Fibroblast of skin of left quadriceps (primary cell): ENCODE data around the gene ST8SIA2.

Source experiments
- DNase-seq, 2 experiments: peaks; one replicate each; pipeline ENCODE4 v3.0.0-alpha.2; 2013; ENCODE audit warnings: low read depth in 2 of 2

ST8SIA2 gene

DNA sequence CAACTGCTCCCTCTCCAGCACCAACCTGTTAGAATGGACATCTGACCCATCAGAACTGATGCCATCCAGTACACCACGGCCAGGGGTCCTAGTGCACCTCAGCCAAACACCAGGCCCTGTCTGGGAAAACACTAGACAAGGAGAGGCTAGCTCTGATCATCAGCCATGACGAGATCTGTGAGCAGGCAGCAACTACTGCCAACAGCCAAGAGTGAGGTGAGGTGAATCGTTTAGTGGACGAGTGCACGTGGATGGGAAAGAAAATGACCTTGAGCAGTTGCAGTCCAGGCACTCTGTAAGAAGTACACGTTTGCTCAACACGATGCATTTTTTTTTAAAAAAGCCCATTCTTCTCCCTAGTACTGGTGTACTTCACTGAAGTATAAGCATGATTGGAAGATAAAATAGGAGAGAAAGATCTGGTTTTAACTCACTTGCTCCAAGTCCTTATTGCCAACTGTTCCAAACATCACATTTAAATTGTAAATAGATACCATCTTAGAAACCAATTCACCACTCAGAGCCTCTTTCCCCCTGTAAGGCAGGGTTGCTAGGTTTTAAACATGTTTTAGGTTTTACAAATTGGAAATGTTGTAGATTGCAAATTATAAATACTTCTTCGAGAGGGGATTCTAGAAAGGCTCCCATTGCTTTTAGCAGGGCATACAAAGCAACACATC, 5.7 kb downstream of the ST8SIA2 start:
- DNase-seq: no peak

DNA sequence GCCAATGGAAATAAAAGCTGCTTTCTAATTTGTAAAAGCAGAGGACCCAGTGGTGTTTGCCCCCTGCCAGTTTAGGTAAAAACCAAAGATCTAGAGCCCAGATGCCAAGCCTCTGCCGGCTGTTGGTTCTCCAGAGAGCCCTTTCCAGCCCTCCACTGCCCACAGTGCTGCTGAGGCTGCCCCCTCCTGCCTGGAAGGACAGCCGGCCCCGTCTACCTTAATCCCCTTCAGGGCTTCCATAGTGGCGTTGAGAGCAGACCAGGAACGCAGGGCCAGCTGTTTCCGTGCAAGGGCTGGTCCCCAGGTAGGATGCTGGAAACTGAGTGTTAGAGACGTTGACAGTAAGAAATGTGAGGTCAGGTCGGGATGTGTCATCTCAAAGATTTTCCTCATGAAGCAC, 6.9 kb downstream of the ST8SIA2 start:
- no peak for DNase-seq

DNA sequence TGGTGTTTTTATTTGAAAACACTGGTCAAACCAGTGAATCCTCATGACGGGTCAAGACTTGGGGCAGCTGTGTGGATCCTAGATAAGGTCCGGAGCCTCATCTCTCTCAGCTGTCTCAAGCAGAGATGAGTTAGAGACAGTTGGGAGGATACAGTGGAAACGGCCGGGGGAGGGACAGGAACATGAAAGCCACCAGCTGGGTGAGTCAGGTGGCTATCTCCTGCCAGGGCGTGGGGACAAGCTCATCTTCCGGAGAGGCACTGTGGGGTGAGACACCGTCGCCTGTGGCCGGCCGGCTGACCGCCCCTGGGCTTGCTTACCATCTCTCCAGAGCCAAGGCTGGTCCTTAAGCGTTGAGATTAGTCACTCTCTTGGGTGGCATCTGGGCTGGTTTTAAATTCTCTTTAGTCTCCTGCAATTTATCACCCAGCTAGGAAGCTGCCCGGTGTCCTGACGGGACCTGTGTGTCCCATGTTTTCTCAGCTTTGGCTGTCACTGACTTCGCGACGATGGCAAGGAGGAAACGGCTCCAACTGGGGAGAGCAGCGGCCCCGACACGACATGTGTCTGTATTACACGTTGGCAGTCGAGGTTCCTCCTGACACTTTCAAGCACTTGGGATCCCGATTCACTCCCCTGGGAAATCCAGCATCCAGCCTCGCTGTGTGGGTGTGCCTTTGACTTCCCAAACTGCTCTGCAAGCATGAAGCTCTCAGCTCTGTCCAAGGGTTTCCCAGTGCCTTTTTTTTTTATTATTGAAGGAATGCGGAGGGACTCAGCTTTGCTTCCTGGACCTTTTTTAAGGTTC, 7.5 kb downstream of the ST8SIA2 start:
- DNase-seq: no peak

DNA sequence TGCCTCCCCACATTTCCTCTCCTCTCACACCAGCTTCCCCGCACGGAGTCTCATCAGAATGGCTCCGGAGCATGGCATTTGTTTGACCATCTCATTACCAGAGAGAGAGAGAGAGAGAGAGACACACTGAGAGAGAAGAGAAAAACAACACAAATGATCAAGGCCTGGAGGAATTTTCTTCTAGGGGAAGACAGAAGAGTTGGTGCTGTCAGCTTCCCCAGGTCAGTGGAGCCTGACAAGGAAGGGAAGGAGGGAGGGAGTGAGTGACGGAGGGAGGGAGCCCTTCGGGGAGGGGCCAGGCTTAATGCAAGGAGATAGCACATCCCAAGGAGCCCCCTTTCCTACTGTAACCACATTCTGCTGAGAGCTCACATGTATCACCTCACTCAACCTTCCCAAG, 9.1 kb downstream of the ST8SIA2 start:
- DNase-seq: no peak

DNA sequence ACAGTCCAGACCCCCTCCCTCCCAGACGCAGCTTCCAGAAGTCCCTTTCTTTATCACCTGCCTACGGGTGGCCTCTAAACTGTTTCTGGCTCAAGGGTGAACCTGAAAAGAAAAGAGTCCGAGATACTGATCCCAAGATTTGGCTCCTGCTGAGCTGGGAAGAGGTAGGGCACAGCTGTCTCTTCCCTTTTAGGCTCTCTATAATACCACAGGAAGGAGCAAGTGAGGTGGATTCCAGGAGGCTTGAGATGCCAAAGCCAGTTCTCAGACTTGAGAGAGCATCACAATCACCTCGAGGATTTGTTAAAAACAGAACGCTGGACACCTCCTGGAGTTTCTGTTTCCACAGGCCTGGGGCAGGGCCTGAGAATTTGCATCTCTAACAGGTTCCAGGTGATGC, 12.3 kb downstream of the ST8SIA2 start:
- DNase-seq: no peak

DNA sequence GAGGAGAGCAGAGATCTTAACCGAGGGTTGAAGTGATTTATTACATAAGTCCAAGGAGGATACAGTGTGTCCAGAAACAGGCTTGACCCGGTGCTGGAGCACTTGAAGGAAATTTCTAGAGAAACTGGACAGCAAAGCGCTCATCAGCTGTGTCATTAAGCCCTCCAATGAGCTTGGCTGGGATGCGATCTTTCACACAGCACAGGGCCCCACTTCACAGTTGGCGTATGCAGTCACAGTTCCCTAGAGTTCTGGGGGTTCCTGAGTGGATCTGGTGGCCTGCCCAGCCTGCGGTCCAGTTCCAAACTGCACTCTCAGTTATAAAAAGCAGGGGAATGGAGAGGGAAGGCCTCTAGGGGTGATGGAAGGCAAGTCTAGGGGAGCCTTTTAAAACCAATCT, 13.6 kb downstream of the ST8SIA2 start:
- no peak for DNase-seq

DNA sequence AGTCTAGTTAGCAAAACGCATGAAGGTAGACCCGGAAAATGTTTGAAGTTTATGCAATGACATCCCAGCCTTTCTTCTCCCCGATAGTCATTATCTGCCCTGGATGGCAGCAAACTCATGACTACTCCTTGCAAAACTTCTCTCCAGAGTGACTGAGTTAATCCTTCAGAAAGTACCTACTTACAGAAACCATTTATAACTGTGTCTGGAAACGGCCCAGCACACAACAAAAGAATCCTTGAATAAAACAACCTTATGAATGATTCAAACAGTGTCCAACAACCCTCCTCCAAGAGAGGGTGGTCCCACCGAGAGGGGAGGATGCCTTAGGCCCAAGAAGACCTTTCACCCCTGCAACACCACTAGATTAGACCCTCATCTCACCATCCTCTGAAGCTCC, 14.2 kb downstream of the ST8SIA2 start:
- DNase-seq: no peak

DNA sequence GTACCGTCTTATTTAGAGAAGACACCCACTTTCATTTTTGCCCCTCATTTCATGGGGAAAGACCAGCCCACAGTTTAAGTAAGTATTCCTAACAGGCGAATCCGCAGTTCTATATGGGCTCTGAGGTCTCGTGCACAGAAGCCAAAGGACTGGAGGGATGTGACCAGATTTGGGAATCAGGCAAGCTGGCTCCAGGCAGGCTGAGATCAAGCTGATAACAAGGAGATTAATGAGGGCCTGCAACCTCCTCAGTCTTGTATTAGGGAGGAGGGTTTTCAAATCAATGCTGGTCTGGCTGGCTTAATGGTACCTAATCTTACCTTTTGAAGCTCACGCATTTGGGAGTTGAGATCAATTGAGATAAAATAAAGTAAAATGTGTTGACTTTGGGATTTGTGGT, 15.3 kb downstream of the ST8SIA2 start:
- no peak for DNase-seq

DNA sequence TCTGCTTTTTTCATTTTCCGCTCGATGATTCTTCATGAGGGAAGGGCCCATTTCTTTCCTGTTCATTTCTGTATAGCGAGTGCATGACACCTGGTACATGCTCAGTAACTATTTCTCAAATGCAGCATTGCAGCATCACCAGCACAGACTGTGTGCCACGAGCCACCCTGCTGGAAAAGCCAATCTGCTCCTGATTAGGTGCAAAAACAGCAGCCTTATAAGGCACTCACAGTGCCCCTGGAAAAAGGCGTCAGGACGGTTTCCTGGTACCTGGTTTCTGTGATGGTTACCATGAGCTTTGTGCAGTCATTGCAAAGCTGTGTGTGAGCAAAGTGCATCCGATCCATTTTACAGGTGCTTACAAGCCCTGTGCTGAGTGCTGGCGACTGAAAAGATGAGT, 15.8 kb downstream of the ST8SIA2 start:
- DNase-seq: no peak

DNA sequence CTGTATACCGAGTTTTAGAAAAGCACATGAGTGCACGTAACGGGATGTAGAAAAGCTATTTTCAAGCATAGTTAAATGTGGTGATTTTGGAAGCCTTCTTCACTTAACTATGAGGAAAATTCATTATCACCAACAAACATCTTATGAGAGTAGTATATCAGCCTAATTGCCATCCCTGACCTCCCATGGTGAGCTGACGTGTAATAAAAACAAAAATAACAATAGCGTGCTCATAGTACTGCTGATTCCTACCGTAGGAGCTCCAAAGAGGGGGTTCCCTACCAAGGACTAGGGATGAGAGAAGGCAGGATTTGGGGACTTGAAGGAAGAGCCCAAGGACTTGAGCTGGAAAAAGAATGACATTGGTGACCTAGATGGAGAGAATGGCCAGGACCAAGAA, 16.9 kb downstream of the ST8SIA2 start:
- no peak for DNase-seq

DNA sequence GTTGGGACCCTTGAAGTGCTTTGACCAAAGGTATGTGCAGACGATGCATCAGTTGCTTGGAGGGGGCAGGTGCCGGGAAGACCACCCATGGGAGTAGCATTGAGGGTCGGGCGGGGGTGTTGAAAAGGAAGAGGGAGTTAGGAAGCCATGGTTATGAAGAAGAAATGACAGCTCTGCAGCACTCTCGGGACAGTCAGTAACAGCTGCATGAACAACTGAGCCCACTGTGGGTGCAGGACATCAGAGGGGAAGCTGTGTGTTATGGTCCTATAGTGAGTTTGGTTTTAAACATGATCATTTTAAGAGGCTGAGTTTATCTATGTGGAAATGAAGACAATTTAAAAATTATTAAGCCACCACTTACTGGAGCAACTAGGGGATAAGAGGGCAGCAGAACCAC, 17.6 kb downstream of the ST8SIA2 start:
- DNase-seq: no peak

DNA sequence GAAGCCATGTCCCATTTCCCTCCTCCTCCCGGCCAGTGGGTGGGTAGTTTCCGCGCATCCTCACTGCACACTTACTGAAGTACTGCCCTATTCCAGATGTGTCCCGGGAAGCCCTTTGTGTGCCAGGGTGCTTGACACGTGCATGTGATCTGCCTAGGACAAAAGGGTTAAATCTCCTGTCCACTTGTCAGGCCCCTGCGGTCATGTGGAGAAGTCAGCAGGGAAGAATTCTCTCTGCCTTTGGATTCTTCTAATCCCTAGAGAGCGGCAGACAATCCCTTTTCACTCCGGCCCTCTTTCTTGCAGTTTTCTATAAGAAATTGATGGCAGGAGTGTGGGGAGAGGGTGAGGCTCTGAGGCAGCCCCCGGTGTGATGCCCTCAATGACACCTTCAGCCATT, 19.8 kb downstream of the ST8SIA2 start:
- DNase-seq: no peak

DNA sequence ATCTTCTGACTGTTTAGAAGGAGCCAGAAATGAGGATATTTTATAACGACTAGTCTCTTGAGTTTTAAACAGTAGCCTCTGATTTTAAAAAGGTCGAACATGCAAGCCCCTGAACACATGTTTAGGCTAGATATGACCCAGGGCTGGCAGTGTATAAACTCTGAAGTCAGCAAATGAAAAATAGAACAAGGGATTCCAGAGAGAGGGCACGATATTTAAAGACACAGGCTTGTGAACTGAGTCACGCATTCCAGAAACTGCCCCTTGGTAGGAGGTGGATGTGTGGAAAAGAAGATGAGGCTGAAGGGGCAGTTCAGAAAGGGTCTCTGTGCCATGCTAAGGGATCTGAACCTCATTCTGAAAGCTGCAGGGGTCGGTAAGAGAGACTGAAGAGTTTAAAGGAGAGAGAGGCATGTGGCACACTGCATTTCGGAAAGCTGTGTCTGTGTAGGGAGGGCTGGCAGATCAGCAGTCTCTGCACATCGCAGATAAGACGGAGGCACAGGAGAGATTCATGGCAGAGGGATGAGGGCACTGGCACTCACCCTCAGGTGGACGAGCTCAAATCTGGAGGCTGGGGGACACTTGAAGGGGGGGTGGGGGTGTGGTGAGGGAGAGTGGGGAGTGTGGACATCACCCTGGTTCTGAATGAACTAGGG, 22.1 kb downstream of the ST8SIA2 start:
- no peak for DNase-seq

DNA sequence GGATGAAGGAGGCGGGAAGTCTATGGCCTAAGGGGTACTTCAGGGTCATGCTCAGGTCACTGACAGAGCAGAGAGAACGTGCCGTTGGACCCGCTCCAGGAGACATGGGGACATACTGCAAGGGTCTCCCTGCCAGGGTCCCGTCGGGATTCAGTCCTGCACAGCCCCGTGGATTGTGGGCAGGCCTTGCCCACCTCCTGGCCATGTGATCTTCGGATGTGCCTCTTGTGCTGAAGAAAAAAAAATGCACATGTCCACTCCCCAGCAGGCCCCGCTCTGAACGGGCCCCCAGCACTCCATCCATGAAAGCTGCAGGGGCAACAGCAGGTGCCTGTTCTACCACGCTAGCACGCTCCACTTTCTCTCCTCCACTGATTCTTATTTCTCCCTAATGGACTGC, 22.9 kb downstream of the ST8SIA2 start:
- no peak for DNase-seq

DNA sequence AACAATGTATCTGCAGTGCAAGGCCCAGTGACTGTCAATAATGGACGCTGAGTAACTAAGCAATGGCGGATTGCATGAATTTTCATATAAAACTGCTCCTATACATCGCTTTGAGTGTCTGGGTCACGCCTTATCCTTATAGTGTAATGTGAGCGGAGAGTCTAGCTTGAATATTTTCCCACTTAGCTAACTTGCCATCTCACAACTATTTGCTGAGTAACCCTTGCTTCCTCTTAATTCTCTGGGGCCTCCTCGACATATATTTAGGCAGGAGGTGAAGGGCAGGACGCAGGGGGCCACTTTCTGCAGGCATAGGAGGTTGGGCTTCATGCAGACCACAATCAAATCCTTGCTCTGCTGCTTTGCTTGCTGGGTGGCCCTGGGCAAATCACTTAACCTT, 24.0 kb downstream of the ST8SIA2 start:
- DNase-seq: no peak

DNA sequence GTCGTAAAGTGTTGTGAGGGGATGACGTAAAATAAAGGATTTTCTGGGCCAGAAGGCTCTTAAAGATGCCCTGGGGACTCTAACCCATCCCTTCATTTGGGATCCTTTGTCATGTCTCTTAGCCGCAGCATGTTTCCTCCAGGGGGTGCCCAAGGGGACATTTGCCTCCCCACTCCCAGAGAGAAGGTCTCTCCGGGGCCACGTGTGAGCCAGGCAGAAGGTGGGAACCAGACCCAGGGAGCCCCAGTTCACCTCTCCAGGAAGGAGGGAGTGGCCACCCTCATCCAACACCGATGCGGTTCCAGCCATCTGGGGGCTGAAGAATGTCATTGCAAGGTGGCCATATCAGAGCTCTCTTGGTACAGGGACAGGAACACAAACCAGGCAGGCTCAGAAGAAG, 25.2 kb downstream of the ST8SIA2 start:
- DNase-seq: no peak

DNA sequence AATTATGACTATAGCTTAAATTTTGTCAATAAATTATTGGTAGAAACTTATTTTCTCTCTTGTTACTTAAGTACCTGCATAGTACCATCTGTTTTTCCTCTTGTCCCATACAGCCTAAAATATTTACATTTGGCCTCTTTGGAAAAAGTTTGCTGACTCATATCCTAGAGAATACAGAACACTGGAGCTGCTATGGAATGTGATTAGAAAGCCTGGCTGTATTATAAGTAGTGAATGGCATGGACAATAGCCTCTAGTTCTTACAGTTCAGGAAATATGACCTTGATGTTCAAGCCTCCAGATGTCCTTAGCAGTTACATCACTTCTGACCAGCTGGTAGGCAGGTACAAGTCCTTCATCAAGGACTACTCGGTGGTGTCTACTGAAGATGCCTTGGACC, 28.3 kb downstream of the ST8SIA2 start:
- peak; percentile 42 to 48 for DNase-seq

DNA sequence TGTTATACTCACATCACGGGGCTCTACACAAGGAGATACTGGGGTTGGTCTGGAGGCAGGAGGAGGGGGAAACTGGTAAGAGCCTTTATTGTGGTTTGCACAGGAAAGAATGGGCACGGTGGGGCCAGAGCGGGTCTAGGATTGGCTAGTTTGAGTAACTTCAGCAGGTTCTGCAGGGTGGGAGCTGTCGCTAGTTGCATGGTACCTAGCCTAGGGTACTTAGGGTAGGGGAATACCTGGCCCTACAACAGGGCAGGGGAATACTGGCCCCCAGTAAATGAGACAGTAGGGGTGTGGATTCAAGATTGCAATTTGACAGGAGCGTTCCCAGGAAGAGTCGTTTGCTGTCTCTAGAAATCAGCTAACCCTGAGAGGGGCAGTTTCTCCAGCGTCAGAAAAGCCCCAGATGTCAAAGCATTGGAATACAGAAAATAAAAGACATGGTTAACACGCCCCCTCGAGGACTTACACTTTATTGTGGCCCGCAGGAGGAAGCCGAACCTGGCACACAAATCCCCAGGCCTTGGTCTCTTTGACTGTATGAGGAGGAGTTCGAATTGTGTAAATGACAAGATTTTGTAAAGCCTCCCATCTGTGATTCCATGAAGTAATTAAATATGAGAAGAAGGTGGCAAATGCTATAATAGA, 32.0 kb downstream of the ST8SIA2 start:
- DNase-seq: no peak

DNA sequence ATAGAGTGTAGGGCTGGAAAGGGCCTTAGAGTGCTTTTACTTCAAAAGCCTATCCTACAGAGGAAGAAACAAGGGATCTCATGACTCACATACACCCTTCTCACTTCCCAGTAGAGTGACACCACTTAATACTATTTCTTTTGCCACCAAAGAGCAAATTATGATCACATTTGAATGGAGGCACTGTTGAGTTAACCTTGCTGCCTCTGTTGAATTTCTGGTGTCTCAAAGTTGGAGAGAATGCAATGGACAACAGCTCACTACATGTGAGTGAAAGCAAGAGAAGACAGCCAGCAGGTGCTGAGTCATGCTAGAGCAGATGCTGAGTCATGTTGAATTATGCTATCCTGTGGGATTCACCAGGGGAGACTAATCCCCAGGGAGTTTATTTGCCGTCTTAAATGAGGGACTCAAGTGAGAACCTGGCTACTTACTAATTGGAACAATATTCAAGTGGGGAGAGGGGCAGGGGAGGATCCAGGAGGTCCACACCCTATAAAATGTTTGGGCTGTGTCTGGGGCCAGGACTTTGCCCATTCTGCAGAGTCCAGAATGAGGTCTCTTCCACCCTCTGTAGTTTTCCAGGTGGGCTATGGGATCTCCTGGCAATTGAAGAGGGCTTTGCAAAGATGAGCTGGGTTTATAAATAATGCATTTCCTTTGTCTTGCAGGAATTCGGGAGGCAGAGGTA, 35.8 kb downstream of the ST8SIA2 start:
- peak; percentile 82 for DNase-seq

DNA sequence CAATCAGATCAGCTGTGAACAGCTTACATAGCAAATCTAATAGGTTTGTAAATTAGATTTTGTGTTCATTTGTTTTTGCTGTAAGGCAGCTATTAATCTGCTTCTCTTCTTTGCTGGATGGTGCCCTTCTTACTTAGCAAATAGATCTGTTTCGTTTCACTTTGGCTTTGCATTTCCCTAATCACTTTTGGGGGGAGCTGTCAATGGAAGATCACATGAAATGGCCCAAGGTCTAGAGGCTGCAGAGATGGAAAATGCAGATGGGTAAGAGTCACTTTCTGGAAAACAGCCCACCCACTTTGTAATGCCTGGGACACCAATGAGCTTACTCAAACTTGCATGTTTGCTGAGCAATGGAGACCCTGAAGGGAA, 36.4 kb downstream of the ST8SIA2 start:
- DNase-seq: peak in 1 of 2 experiments; percentile 14

DNA sequence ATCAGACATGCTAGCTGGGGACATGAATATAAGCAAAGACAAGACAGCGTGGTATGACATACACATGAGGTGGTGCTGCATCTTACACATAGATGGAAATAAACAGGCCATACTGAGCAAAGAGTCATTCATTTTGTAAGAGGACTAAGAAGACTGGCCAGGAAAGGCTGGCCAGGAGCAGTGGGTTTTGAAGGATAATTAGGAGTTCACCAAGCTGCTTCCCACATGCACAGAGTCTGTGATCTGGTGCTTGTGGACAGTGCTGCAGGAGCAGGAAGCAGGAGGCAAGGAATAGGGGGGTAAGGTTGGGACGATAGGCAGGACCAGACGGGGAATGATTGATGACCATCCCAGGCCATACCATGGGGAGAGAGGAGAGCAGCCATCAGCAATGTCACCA, 41.5 kb downstream of the ST8SIA2 start:
- no peak for DNase-seq

DNA sequence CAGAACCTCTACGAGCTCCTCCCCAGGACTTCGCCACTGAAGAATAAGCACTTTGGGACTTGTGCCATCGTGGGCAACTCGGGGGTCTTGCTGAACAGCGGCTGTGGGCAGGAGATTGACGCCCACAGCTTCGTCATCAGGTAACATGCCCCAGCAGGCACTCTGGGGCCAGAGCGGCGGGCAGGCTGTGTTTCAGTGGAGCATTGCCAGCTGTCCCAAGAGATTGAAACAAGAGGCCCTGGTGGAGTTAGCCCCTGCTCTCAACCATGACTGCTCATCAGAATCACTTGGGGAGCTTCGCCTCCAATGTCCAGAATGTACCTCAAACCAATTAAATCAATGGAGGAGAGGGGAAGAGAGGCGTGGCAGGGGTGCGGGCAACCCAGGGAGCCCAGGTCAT, 44.8 kb downstream of the ST8SIA2 start:
- DNase-seq: no peak
